ENCODE measurements around the gene FLOT1.
A peak's percentile ranks its signal among the peaks of the same experiment; 100 is the strongest.

Gene FLOT1

DNA sequence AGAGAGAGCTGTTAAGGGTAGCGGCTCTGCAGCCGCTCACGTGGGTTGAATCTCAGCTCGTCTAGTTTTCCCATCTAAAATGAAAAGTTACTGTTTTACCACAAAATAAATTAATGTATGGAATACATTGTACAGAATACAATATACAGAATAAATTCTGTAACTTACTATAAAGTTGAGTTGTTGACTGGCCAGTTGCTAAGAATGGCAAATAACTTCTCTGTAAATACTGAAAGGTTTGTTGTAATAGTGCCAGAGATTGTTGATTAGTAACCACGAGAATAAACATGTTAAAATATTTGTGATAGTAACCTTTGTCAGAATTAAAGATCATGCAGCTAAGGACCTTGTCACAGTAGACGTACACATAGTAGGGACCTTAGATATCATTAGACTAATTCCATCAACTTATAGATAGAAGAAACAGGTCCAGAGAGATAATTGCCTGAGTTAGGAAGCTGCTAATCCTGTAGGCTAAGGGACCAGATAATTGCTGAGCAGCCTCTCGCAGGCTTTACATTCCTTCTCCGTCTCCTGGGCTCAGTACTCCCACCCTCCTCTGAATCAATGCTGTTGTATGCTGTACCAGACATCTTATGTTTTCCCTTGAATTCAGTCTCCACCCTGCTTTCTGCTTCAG, 51.2 kb downstream of the FLOT1 start:
- Histone ChIP-seq H3K36me3 (ENCODE audit: control insufficient read depth in 1 of 2, insufficient read depth in 2 of 2, low read length in 2 of 2) (peaks cover 0 to 5% of the 10 kb centered on the region in 2 experiments), H3K4ac (ENCODE audit: low read depth, low read length) (no peak overlapping the region), H4K91ac (ENCODE audit: low read depth, low read length) (no peak overlapping the region), H3K27me3 (ENCODE audit: insufficient read depth, low read length) (no peaks in the 10 kb centered on the region), H2AK5ac (ENCODE audit: low read length) (no peak overlapping the region), H3K4me2 (ENCODE audit: low read length) (peak overlapping the region; percentile 74), H3K9me3 (ENCODE audit: insufficient read depth, low read depth, low read length) (peaks cover 1% of the 10 kb centered on the region), H3K14ac (ENCODE audit: low read length) (no peak overlapping the region), H3K4me3 (ENCODE audit: low read depth, low read length) (no peak overlapping the region), H2BK5ac (ENCODE audit: low read depth, low read length, poor library complexity) (no peak overlapping the region), H3K4me1 (ENCODE audit: control insufficient read depth in 1 of 2, insufficient read depth in 2 of 2, low read length in 2 of 2) (peaks cover 15 to 17% of the 10 kb centered on the region in 2 experiments), H4K8ac (ENCODE audit: low read depth, low read length) (no peak overlapping the region), H2AFZ (ENCODE audit: insufficient read depth, low read length, poor library complexity) (no peak overlapping the region), H2BK12ac (ENCODE audit: low read length) (no peak overlapping the region), H3K79me1 (ENCODE audit: low read length) (peaks cover 15% of the 10 kb centered on the region), H3K79me2 (ENCODE audit: control insufficient read depth, insufficient read depth, low read length, poor library complexity) (peaks cover 8% of the 10 kb centered on the region), H3K9ac (ENCODE audit: low read length) (no peak overlapping the region), H3K27ac (ENCODE audit: low read depth, low read length) (no peak overlapping the region), H4K12ac (ENCODE audit: low read depth, low read length) (no peak overlapping the region), H3K23ac (ENCODE audit: low read length) (no peak overlapping the region), H2BK120ac (ENCODE audit: insufficient read depth, low read length, poor library complexity) (no peak overlapping the region), H3K18ac (ENCODE audit: low read length) (no peak overlapping the region)
- no CpG with 5 or more reads among the region's 8 CpGs for WGBS (ENCODE audit: extremely low coverage, insufficient coverage, insufficient read length)
- peak; percentile 55 to 58 for DNase-seq

DNA sequence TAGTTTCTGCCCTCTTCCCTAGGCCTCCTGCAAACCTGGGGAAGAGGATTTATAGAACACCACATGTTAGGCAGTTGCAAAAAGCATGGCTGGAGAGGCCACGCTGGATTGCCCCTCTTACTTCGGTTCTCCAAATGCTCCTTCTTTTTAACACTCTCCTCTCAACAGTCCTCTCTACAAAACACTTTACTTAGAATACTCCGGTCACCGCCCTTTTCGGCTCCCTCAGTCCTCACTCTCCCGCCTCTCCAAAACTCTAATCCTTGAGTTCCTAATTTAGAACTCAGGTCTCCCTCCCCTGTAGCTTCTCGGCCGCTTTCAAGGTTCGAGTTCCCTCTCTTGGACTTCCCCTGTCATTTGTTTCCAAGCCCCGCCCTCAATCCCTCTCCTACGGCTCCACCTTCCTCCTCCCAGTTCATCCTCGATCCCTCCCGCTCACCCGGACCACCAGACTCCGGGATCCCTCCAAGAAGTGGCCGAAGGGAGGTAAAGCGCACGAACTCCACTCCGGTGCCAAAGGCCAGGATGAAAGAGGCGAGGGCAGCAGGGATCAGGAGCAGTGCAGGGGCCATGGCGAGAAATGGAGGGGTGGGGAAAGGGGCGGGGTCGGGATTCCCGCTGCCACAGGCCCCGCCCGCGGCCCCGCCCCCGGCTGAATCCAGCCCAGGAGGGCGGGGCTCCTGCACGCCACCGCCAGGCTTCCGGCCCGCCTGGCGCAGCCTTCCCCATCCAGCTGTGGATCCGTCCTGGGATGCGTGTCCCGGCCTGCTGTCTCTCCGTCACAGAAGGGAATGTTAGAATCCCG, 51.9 kb downstream of the FLOT1 start, which contains the start of gene NRM:
Gene NRM, minus strand, starts transcription at position 582 of the 805 bp plus-strand sequence. Its CDS starts 10 bp downstream, at position 572.
- peak within 1 kb of the TSS; percentile 80 for H4K12ac ChIP-seq (ENCODE audit: low read depth, low read length)
- H2BK12ac ChIP-seq (ENCODE audit: low read length): peak within 1 kb of the TSS; percentile 75
- peak within 1 kb of the TSS; percentile 85 for H4K91ac ChIP-seq (ENCODE audit: low read depth, low read length)
- no peaks in the 10 kb centered on the region for H3K27me3 ChIP-seq (ENCODE audit: insufficient read depth, low read length)
- H2BK120ac ChIP-seq (ENCODE audit: insufficient read depth, low read length, poor library complexity): peak within 1 kb of the TSS; percentile 75
- no CpG with 5 or more reads among the region's 40 CpGs for WGBS (ENCODE audit: extremely low coverage, insufficient coverage, insufficient read length)
- peaks cover 2 to 5% of the 10 kb centered on the region in 2 experiments for H3K36me3 ChIP-seq (ENCODE audit: control insufficient read depth in 1 of 2, insufficient read depth in 2 of 2, low read length in 2 of 2)
- H2AFZ ChIP-seq (ENCODE audit: insufficient read depth, low read length, poor library complexity): peak within 1 kb of the TSS; percentile 94
- peak within 1 kb of the TSS; percentile 96 for H3K18ac ChIP-seq (ENCODE audit: low read length)
- H3K79me1 ChIP-seq (ENCODE audit: low read length): peaks cover 22% of the 10 kb centered on the region
- peak within 1 kb of the TSS; percentile 83 for H2BK5ac ChIP-seq (ENCODE audit: low read depth, low read length, poor library complexity)
- H4K8ac ChIP-seq (ENCODE audit: low read depth, low read length): peak within 1 kb of the TSS; percentile 86
- H3K4ac ChIP-seq (ENCODE audit: low read depth, low read length): peak within 1 kb of the TSS; percentile 49
- peak within 1 kb of the TSS; percentile 77 for H3K27ac ChIP-seq (ENCODE audit: low read depth, low read length)
- peak; percentile 88 to 92 for DNase-seq
- no peak within 1 kb of the TSS for H2AK5ac ChIP-seq (ENCODE audit: low read length)
- H3K79me2 ChIP-seq (ENCODE audit: control insufficient read depth, insufficient read depth, low read length, poor library complexity): peaks cover 15% of the 10 kb centered on the region
- peaks cover 1% of the 10 kb centered on the region for H3K9me3 ChIP-seq (ENCODE audit: insufficient read depth, low read depth, low read length)
- H3K14ac ChIP-seq (ENCODE audit: low read length): peak within 1 kb of the TSS; percentile 91
- H3K4me1 ChIP-seq (ENCODE audit: control insufficient read depth in 1 of 2, insufficient read depth in 2 of 2, low read length in 2 of 2): peaks cover 20 to 21% of the 10 kb centered on the region in 2 experiments
- H3K23ac ChIP-seq (ENCODE audit: low read length): no peak within 1 kb of the TSS
- H3K9ac ChIP-seq (ENCODE audit: low read length): peak within 1 kb of the TSS; percentile 50
- H3K4me2 ChIP-seq (ENCODE audit: low read length): peak within 1 kb of the TSS; percentile 74
- H3K4me3 ChIP-seq (ENCODE audit: low read depth, low read length): peak within 1 kb of the TSS; percentile 81

DNA sequence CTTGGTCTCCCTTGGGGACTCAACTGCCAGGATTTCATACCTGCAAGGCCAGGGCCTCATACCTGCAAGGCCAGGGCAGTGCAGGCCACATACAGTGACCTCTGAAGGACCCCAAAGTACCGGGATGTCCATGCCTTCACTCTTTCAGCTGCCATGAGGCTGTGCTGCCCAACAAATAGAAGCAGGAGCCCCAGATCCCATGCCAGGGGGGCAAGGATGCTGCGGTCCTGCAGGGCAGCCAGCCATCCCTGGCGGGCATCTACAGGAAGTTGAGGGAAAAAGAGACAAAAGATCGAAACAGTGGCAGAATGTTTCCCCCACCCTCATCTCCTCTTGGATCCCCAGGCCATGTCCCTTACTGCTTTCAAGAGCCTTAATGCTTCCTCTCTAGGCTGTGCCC, 52.5 kb downstream of the FLOT1 start:
- H3K14ac ChIP-seq (ENCODE audit: low read length): no peak overlapping the region
- H3K9me3 ChIP-seq (ENCODE audit: insufficient read depth, low read depth, low read length): peaks cover 1% of the 10 kb centered on the region
- H3K4me1 ChIP-seq (ENCODE audit: control insufficient read depth in 1 of 2, insufficient read depth in 2 of 2, low read length in 2 of 2): peaks cover 26 to 27% of the 10 kb centered on the region in 2 experiments
- no peak overlapping the region for H2BK120ac ChIP-seq (ENCODE audit: insufficient read depth, low read length, poor library complexity)
- no peak overlapping the region for H3K4me3 ChIP-seq (ENCODE audit: low read depth, low read length)
- no peaks in the 10 kb centered on the region for H3K27me3 ChIP-seq (ENCODE audit: insufficient read depth, low read length)
- H4K12ac ChIP-seq (ENCODE audit: low read depth, low read length): no peak overlapping the region
- peak overlapping the region; percentile 14 for H2BK12ac ChIP-seq (ENCODE audit: low read length)
- H3K79me1 ChIP-seq (ENCODE audit: low read length): peaks cover 25% of the 10 kb centered on the region
- H3K36me3 ChIP-seq (ENCODE audit: control insufficient read depth in 1 of 2, insufficient read depth in 2 of 2, low read length in 2 of 2): peaks cover 3 to 8% of the 10 kb centered on the region in 2 experiments
- no peak overlapping the region for H2BK5ac ChIP-seq (ENCODE audit: low read depth, low read length, poor library complexity)
- H3K27ac ChIP-seq (ENCODE audit: low read depth, low read length): no peak overlapping the region
- no peak overlapping the region for H2AFZ ChIP-seq (ENCODE audit: insufficient read depth, low read length, poor library complexity)
- no peak overlapping the region for H3K23ac ChIP-seq (ENCODE audit: low read length)
- DNase-seq: no peak
- no CpG with 5 or more reads among the region's 4 CpGs for WGBS (ENCODE audit: extremely low coverage, insufficient coverage, insufficient read length)
- H2AK5ac ChIP-seq (ENCODE audit: low read length): no peak overlapping the region
- no peak overlapping the region for H3K4ac ChIP-seq (ENCODE audit: low read depth, low read length)
- peaks cover 22% of the 10 kb centered on the region for H3K79me2 ChIP-seq (ENCODE audit: control insufficient read depth, insufficient read depth, low read length, poor library complexity)
- H3K18ac ChIP-seq (ENCODE audit: low read length): no peak overlapping the region
- H3K4me2 ChIP-seq (ENCODE audit: low read length): peak overlapping the region; percentile 56
- peak overlapping the region; percentile 30 for H3K9ac ChIP-seq (ENCODE audit: low read length)
- H4K91ac ChIP-seq (ENCODE audit: low read depth, low read length): peak overlapping the region; percentile 40
- H4K8ac ChIP-seq (ENCODE audit: low read depth, low read length): no peak overlapping the region

DNA sequence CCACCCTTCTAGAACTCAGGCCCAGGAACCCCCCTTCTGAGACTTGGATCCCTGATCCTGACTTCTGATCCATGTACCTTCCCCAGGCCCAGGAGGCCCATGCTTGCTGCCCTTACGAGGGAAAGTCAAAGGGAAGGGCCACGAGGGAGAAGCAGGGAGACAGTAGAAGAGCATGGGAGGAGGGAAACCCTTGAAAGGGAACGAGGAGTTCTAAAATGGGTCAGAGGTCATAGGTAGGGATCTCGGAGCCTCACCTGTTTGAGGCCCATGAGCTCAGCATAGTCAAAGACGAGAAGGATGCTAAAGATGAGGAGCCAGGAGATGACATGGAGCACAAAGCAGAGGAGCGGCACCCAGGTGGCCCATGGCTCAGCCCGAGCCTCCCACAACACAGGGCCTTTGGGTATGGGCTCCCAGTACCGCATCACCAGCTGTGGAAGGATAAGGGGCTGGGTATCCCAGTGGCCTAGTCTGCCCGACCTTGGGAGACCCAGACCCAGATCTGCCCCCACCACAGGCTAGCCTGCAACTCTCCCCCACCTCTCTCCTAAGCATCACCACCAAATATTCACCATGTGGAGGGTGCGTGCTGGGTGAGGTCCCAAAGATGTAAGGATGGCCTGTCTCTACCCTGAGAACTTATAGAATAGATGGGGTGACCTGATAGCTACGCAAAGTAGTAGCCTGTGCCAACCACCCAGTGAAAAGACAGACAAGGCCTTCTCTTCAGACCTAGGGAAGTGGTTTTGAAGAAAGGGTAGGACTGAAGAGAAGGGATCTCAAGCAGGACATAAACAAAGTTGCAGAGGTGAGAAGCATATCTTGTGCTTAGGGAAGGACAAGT, 53.2 kb downstream of the FLOT1 start:
- Histone ChIP-seq H3K27ac (ENCODE audit: low read depth, low read length) (no peak overlapping the region), H3K79me1 (ENCODE audit: low read length) (peaks cover 25% of the 10 kb centered on the region), H4K12ac (ENCODE audit: low read depth, low read length) (no peak overlapping the region), H3K79me2 (ENCODE audit: control insufficient read depth, insufficient read depth, low read length, poor library complexity) (peaks cover 28% of the 10 kb centered on the region), H2BK120ac (ENCODE audit: insufficient read depth, low read length, poor library complexity) (no peak overlapping the region), H3K18ac (ENCODE audit: low read length) (no peak overlapping the region), H2BK5ac (ENCODE audit: low read depth, low read length, poor library complexity) (no peak overlapping the region), H3K36me3 (ENCODE audit: control insufficient read depth in 1 of 2, insufficient read depth in 2 of 2, low read length in 2 of 2) (peaks cover 6 to 8% of the 10 kb centered on the region in 2 experiments), H3K27me3 (ENCODE audit: insufficient read depth, low read length) (no peaks in the 10 kb centered on the region), H3K4me3 (ENCODE audit: low read depth, low read length) (no peak overlapping the region), H4K8ac (ENCODE audit: low read depth, low read length) (no peak overlapping the region), H3K4ac (ENCODE audit: low read depth, low read length) (no peak overlapping the region), H4K91ac (ENCODE audit: low read depth, low read length) (no peak overlapping the region), H2AFZ (ENCODE audit: insufficient read depth, low read length, poor library complexity) (no peak overlapping the region), H2AK5ac (ENCODE audit: low read length) (peak overlapping the region; percentile 6), H3K9ac (ENCODE audit: low read length) (no peak overlapping the region), H3K23ac (ENCODE audit: low read length) (no peak overlapping the region), H3K9me3 (ENCODE audit: insufficient read depth, low read depth, low read length) (peaks cover 1% of the 10 kb centered on the region), H3K4me1 (ENCODE audit: control insufficient read depth in 1 of 2, insufficient read depth in 2 of 2, low read length in 2 of 2) (peaks cover 30 to 32% of the 10 kb centered on the region in 2 experiments), H3K14ac (ENCODE audit: low read length) (no peak overlapping the region), H2BK12ac (ENCODE audit: low read length) (no peak overlapping the region), H3K4me2 (ENCODE audit: low read length) (no peak overlapping the region)
- no peak for DNase-seq
- WGBS (ENCODE audit: extremely low coverage, insufficient coverage, insufficient read length): no CpG with 5 or more reads among the region's 11 CpGs

Data from trophoblast cell (in vitro differentiated cells and primary cell).